ENCODE data around the gene C14orf119.

The C14orf119 gene

GRCh38 chr14:23126548-23127278 is 31.4 kb downstream of the C14orf119 start:
- DNase-seq (ENCODE audit: low read depth, low spot score), result no peak

GRCh38 chr14:23127861-23128260 is 32.6 kb downstream of the C14orf119 start:
- no peak for DNase-seq (ENCODE audit: low read depth, low spot score)

- no peak for DNase-seq (ENCODE audit: low read depth, low spot score)
Measured at GRCh38 chr14:23128969-23129758, 33.9 kb downstream of the C14orf119 start.

- DNase-seq (ENCODE audit: low read depth, low spot score), result no peak
Measured at GRCh38 chr14:23129759-23130316, 34.5 kb downstream of the C14orf119 start.

GRCh38 chr14:23130871-23131270 is 35.6 kb downstream of the C14orf119 start:
- no peak for DNase-seq (ENCODE audit: low read depth, low spot score)

- DNase-seq (ENCODE audit: low read depth, low spot score), result no peak
Measured at GRCh38 chr14:23131482-23131881, 36.2 kb downstream of the C14orf119 start.

GRCh38 chr14:23132970-23133369 is 37.7 kb downstream of the C14orf119 start:
- DNase-seq (ENCODE audit: low read depth, low spot score), result no peak

GRCh38 chr14:23136566-23137133 is 41.3 kb downstream of the C14orf119 start:
- no peak for DNase-seq (ENCODE audit: low read depth, low spot score)

- no peak for DNase-seq (ENCODE audit: low read depth, low spot score)
Measured at GRCh38 chr14:23137192-23137812, 42.0 kb downstream of the C14orf119 start.

- no peak for DNase-seq (ENCODE audit: low read depth, low spot score)
Measured at GRCh38 chr14:23137813-23138535, 42.7 kb downstream of the C14orf119 start.

- DNase-seq (ENCODE audit: low read depth, low spot score), result no peak
Measured at GRCh38 chr14:23139874-23140273, 44.6 kb downstream of the C14orf119 start.

GRCh38 chr14:23140371-23140770 is 45.1 kb downstream of the C14orf119 start:
- no peak for DNase-seq (ENCODE audit: low read depth, low spot score)

- no peak for DNase-seq (ENCODE audit: low read depth, low spot score)
Measured at GRCh38 chr14:23141706-23142444, 46.6 kb downstream of the C14orf119 start.

GRCh38 chr14:23142826-23143225 is 47.5 kb downstream of the C14orf119 start:
- DNase-seq (ENCODE audit: low read depth, low spot score), result no peak

- no peak for DNase-seq (ENCODE audit: low read depth, low spot score)
Measured at GRCh38 chr14:23143911-23144310, 48.6 kb downstream of the C14orf119 start.

- DNase-seq (ENCODE audit: low read depth, low spot score), result no peak
Measured at GRCh38 chr14:23145794-23146350, 50.6 kb downstream of the C14orf119 start.

- DNase-seq (ENCODE audit: low read depth, low spot score), result no peak
Measured at GRCh38 chr14:23146351-23146910, 51.1 kb downstream of the C14orf119 start.

GRCh38 chr14:23146980-23147379 is 51.7 kb downstream of the C14orf119 start:
- no peak for DNase-seq (ENCODE audit: low read depth, low spot score)

GRCh38 chr14:23147676-23148075 is 52.4 kb downstream of the C14orf119 start:
- no peak for DNase-seq (ENCODE audit: low read depth, low spot score)

Measured in smooth muscle cell of the brain vasculature (primary cell).